Measurements from ENCODE around the gene FBXL20. TPM values are rescaled to one million over a fixed set of nuclear protein-coding genes. Genes with fewer than 3 reads are reported as not detected.
"Not testable (repeated sequence)": the region's sequence is repeated elsewhere in the genome, so short reads cannot be mapped to it uniquely, and the experiment has no call there.

Gene FBXL20
- polyA plus RNA-seq, 6 donors from 2014 or later: 0.74 to 7.2 (median 4.0) TPM

DNA sequence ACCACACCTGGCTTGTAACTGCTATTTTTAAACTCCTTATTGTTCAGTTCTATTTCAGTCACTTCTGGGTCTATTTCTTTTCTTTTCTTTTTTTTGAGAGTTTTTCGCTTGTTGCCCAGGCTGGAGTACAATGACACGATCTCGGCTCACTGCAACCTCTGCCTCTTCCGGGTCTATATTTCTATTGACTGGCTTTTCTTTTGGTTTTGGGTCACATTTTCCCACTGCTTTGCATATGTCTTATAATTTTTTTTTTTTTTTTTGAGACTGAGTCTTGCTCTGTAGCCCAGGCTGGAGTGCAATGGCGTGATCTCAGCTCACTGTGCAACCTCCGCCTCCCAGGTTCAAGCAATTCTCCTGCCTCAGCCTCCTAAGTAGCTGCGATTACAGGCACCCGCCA, 108.9 kb downstream of the FBXL20 start:
- H3K4me3 Mint-ChIP-seq: peak overlapping the region in 1 of 8 donors; percentile 29
- H3K36me3 Mint-ChIP-seq; H3K9me3 Mint-ChIP-seq; H3K27ac Mint-ChIP-seq; DNase-seq; ATAC-seq (ENCODE audit: low read depth in 2 of 2); H3K27me3 Mint-ChIP-seq; H3K4me1 Mint-ChIP-seq: not testable (repeated sequence)

DNA sequence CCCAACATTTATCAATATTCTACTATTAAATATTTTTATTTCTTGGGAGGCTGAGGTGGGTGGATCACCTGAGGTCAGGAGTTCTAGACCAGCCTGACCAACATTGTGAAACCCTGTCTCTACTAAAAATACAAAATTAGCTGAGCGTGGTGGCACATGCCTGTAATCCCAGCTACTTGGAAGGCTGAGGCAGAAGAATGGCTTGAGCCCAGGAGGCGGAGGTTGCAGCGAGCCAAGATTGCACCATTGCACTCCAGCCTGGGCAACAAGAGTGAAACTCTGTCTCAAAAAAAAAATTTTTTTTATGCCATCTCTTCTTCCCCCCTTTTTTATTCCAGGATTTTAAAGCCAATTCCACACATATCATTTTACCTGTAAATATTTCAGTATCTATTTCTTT, 114.9 kb downstream of the FBXL20 start:
- not testable (repeated sequence) for H3K27me3 Mint-ChIP-seq; H3K27ac Mint-ChIP-seq; H3K4me1 Mint-ChIP-seq; H3K9me3 Mint-ChIP-seq; ATAC-seq (ENCODE audit: low read depth in 2 of 2); H3K4me3 Mint-ChIP-seq; H3K36me3 Mint-ChIP-seq; DNase-seq

DNA sequence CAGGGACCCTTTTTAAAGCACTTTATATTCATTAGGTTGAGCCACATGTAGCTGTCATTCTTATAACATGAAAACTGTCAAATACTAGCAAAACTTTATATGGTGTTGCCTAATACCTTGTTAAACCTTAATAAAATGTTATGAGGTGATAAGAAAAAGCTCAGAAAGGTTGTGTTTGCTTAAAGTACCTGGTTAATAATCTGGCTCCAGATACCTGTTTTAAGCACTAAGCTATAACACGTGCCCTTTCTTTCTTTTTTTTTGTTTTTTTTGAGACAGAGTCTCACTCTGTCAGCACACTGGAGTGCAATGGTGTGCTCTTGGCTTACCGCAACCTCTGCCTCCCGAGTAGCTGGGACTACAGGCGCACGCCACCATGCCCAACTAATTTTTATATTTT, 116.7 kb downstream of the FBXL20 start:
- H3K4me1 Mint-ChIP-seq: no peaks in the 10 kb centered on the region
- no peaks in the 10 kb centered on the region for H3K36me3 Mint-ChIP-seq
- no peak for DNase-seq
- no peaks in the 10 kb centered on the region for H3K9me3 Mint-ChIP-seq
- ATAC-seq (ENCODE audit: low read depth in 2 of 2): no peak
- H3K4me3 Mint-ChIP-seq: no peak overlapping the region
- no peak overlapping the region for H3K27ac Mint-ChIP-seq
- no peaks in the 10 kb centered on the region for H3K27me3 Mint-ChIP-seq

DNA sequence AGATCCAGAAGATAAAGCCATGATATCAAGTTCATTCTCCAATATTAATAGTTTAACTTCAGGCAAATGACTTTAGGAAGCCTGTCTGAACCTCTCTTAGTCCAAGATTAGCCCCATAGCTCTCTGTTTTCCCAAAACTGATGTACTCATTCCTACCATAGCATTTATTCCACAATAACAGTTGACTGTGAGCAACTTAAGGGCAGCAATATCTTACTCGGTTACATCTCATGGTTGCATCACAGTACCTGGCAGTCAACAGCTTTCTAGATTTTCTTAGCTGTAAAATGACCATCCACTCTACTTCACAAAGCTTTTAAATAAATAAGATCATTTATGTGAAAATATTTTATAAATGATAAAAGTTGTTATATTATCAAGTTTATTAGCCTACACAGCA, 117.5 kb downstream of the FBXL20 start:
- Mint-ChIP-seq H3K4me3 (no peak overlapping the region), H3K9me3 (no peaks in the 10 kb centered on the region), H3K27me3 (no peaks in the 10 kb centered on the region), H3K27ac (peak overlapping the region in 1 of 6 donors; percentile 36), H3K4me1 (no peaks in the 10 kb centered on the region), H3K36me3 (no peaks in the 10 kb centered on the region)
- DNase-seq: no peak
- ATAC-seq (ENCODE audit: low read depth in 2 of 2): no peak

DNA sequence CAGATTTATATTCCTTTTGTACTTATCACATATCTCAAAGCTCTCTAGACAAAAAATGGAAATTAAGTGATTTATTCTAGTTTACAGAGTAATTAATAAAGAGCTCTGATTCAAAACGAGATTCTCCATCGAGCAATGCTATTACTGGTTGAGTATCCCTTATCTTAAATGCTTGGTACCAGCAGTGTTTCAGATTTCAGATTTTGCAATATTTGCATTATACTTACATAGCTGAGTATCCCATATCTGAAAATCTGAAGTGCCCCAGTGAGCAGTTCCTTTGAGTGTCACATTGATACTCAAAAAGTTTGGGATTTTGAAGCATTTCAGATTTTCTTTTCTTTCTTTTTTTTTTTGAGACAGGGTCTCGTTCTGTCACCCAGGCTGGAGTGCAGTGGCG, 118.3 kb downstream of the FBXL20 start:
- Mint-ChIP-seq H3K27me3 (no peaks in the 10 kb centered on the region), H3K27ac (no peak overlapping the region), H3K4me1 (no peaks in the 10 kb centered on the region), H3K9me3 (no peaks in the 10 kb centered on the region), H3K36me3 (no peaks in the 10 kb centered on the region), H3K4me3 (no peak overlapping the region)
- ATAC-seq (ENCODE audit: low read depth in 2 of 2): no peak
- no peak for DNase-seq

DNA sequence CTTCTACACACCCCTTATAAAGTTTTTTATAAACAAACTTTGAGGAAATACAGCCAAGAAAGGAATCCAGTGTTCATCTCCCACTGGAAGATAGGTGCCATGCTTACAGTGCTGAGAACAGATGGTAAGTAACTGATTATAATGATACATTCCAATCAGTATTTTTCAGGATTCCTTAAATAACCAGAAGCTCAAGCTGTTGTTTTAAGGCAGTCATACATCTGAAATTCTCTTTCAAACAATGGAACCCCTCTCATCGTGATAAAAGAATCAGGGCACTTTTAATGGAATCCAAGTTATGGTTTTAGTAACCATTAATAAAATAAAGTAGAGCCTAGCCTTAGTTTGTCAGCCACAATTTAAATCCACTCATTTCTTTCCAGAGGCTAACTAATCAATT, 119.6 kb downstream of the FBXL20 start:
- no peaks in the 10 kb centered on the region for H3K9me3 Mint-ChIP-seq
- H3K27ac Mint-ChIP-seq: no peak overlapping the region
- peaks cover 0 to 3% of the 10 kb centered on the region in 2 donors for H3K36me3 Mint-ChIP-seq

DNA sequence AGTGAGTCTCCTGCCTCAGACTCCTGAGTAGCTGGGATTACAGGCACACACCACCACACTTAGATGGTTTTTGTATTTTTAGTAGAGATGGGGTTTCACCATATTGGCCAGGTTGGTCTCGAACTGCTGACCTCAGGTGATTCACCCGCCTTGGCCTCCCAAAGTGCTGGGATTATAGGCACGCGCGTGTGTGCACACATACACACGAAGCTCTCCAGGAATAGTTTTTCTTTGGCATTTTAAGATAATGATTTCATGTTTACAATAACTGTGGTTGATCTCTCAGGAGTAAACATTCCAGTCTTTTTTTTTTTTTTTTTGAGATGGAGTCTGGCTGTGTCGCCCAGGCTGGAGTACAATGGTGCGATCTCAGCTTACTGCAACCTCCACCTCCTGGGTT, 123.2 kb downstream of the FBXL20 start:
- not testable (repeated sequence) for H3K4me3 Mint-ChIP-seq; H3K27me3 Mint-ChIP-seq; H3K9me3 Mint-ChIP-seq; H3K36me3 Mint-ChIP-seq; DNase-seq; ATAC-seq (ENCODE audit: low read depth in 2 of 2)
- Mint-ChIP-seq H3K4me1 (peaks cover 9 to 21% (median 12%) of the 10 kb centered on the region in 3 donors), H3K27ac (peak overlapping the region in 1 of 6 donors; percentile 21)

More for the DNA sequence above, 119.6 kb downstream of the FBXL20 start:
- H3K4me3 Mint-ChIP-seq: no peak overlapping the region
- DNase-seq: no peak
- H3K27me3 Mint-ChIP-seq: no peaks in the 10 kb centered on the region
- H3K4me1 Mint-ChIP-seq: peaks cover 6 to 12% (median 8%) of the 10 kb centered on the region in 3 donors
- ATAC-seq (ENCODE audit: low read depth in 2 of 2): no peak

DNA sequence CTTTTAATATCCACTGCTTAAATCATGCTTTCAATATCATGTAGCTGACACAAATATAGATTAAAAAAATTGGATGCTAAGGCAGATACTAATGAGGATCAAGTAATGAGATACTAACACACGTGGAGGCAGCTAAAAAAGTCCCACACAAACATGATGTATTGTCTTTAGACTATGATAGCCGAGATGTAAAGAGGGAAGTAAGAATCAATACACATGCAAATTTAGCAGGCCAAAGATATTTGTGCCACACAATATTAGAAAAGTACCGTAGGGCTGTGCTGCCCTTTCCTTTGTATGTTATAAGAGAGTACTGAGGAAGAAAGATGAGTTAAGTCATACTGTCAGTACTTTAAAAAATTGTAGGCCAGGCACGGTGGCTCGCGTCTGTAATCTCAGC, 124.3 kb downstream of the FBXL20 start:
- peak overlapping the region in 6 of 8 donors; percentile 6 to 70 (median 30) for H3K4me3 Mint-ChIP-seq
- peaks cover 0 to 3% of the 10 kb centered on the region in 2 donors for H3K36me3 Mint-ChIP-seq
- no peaks in the 10 kb centered on the region for H3K27me3 Mint-ChIP-seq
- no peaks in the 10 kb centered on the region for H3K9me3 Mint-ChIP-seq
- peak; percentile 19 for DNase-seq
- H3K4me1 Mint-ChIP-seq: peaks cover 9 to 21% (median 12%) of the 10 kb centered on the region in 3 donors
- peak overlapping the region in 5 of 6 donors; percentile 3 to 44 (median 21) for H3K27ac Mint-ChIP-seq
- peak; percentile 94 to 97 for ATAC-seq (ENCODE audit: low read depth in 2 of 2)

DNA sequence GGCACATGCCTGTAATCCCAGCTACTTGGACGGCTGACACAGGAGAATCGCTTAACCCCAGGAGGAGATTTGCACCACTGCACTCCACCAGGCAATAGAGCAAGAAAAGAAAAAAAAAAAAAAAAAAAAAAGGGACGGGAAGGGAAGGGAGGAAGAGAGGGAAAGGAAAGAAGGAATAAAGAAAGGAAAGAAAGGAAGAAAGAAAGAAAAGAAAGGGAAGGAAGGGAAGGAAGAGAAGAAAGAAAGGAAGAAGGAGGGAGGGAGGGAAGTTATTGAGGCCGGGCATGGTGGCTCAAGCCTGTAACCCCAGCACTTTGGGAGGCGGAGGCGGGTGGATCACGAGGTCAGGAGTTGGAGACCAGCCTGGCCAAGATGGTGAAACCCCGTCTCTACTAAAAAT, 125.3 kb downstream of the FBXL20 start:
- H3K27me3 Mint-ChIP-seq: no peaks in the 10 kb centered on the region
- no peak overlapping the region for H3K27ac Mint-ChIP-seq
- peaks cover 0 to 3% of the 10 kb centered on the region in 2 donors for H3K36me3 Mint-ChIP-seq
- H3K4me3 Mint-ChIP-seq: no peak overlapping the region
- H3K4me1 Mint-ChIP-seq: peaks cover 9 to 21% (median 12%) of the 10 kb centered on the region in 3 donors
- ATAC-seq (ENCODE audit: low read depth in 2 of 2) (no peak), DNase-seq (no peak)
- H3K9me3 Mint-ChIP-seq: no peaks in the 10 kb centered on the region

DNA sequence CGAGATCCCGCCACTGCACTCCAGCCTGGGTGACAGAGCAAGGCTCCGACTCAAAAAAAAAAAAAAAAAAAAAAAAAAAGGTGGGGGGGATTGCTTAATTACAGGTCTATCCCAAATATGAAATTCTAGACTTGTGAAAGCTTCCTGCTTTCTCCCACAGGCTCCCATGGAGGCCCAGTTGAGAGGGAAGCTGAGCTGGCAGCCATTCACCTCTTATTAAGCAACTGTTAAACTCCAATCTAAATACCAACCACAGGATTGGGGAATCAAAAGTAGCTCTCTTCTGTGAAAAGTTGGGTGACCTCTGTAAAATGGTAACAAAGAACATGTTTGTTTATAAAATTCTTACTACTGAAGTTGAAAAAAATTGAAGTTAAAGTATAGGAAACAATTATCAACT, 129.9 kb downstream of the FBXL20 start:
- no peak overlapping the region for H3K27ac Mint-ChIP-seq

DNA sequence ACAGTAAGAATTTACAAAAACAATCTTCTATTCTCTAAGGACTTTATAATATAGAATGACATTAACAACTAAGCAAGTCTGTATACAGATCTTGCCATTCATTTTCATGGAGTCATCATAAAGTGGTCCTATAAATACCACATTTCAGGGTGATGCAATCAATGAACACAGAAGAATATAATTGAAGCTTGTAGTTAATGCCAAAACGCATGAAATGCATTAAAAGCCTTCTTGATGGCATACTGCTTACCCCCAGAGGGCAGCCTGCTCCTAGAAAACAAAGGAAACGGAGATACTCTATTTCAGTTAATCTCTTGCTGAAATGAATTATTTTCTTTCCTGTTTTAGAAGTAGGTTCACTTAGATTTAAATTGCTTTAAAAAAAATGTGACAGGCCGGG, 130.5 kb downstream of the FBXL20 start:
- Mint-ChIP-seq H3K36me3 (peaks cover 0 to 11% of the 10 kb centered on the region in 2 donors), H3K4me1 (peaks cover 0 to 2% (median 1%) of the 10 kb centered on the region in 3 donors), H3K27ac (no peak overlapping the region), H3K27me3 (no peaks in the 10 kb centered on the region), H3K4me3 (no peak overlapping the region), H3K9me3 (no peaks in the 10 kb centered on the region)
- ATAC-seq (ENCODE audit: low read depth in 2 of 2) (no peak), DNase-seq (no peak)

More for the DNA sequence above, 129.9 kb downstream of the FBXL20 start:
- H3K4me1 Mint-ChIP-seq: peaks cover 0 to 6% (median 4%) of the 10 kb centered on the region in 3 donors
- DNase-seq: no peak
- H3K36me3 Mint-ChIP-seq: peaks cover 0 to 11% of the 10 kb centered on the region in 2 donors
- ATAC-seq (ENCODE audit: low read depth in 2 of 2): no peak
- no peaks in the 10 kb centered on the region for H3K27me3 Mint-ChIP-seq
- H3K9me3 Mint-ChIP-seq: no peaks in the 10 kb centered on the region
- no peak overlapping the region for H3K4me3 Mint-ChIP-seq

DNA sequence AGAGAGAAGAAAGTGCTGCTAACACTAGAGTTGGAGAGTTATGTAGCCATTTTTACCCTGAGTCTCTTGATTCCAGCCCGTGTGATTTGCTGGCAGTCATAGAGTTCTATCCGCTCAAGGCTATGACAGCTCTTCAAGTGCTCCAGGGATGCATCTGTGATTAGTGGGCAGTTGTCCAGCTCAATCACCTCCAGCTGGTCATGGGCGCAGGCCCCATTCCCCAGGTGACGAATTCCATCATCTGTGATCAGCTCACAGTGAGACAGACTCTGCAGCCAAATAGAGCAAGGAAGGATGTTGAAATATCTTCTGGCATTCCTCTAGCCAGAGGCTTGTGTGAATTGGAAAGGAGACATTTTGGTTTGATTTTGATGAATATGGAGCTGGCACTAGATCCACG, 137.3 kb downstream of the FBXL20 start:
- DNase-seq (no peak), ATAC-seq (ENCODE audit: low read depth in 2 of 2) (no peak)
- H3K27ac Mint-ChIP-seq: peak overlapping the region in 1 of 6 donors; percentile 79
- no peak overlapping the region for H3K4me3 Mint-ChIP-seq
- H3K27me3 Mint-ChIP-seq: no peaks in the 10 kb centered on the region
- peaks cover 16 to 29% of the 10 kb centered on the region in 2 donors for H3K36me3 Mint-ChIP-seq
- H3K4me1 Mint-ChIP-seq: no peaks in the 10 kb centered on the region
- H3K9me3 Mint-ChIP-seq: no peaks in the 10 kb centered on the region

DNA sequence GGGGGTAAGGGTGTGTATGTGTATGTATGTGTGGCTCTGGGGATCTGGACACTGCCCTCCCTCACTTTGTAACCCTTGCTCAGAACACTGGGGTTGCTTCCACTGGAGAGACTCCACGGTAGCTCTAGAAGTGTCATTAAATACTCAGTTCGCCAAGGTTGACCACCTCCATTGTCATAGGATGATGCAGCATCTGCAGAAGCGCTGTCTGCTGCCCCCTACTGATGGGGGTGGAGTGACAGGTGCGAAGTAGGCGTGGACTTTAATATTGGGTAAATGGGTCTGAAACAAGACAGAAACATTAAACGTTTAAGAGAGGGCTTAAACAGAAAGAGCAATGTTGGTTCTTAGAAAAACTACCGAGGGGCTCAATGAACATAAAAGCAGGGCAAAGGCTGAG, 140.1 kb downstream of the FBXL20 start:
- Mint-ChIP-seq H3K4me3 (no peak overlapping the region), H3K27ac (no peak overlapping the region), H3K27me3 (no peaks in the 10 kb centered on the region), H3K9me3 (no peaks in the 10 kb centered on the region), H3K4me1 (no peaks in the 10 kb centered on the region), H3K36me3 (peaks cover 22 to 36% of the 10 kb centered on the region in 2 donors)
- ATAC-seq (ENCODE audit: low read depth in 2 of 2): peak in 1 of 2 donors; percentile 32
- DNase-seq: no peak

DNA sequence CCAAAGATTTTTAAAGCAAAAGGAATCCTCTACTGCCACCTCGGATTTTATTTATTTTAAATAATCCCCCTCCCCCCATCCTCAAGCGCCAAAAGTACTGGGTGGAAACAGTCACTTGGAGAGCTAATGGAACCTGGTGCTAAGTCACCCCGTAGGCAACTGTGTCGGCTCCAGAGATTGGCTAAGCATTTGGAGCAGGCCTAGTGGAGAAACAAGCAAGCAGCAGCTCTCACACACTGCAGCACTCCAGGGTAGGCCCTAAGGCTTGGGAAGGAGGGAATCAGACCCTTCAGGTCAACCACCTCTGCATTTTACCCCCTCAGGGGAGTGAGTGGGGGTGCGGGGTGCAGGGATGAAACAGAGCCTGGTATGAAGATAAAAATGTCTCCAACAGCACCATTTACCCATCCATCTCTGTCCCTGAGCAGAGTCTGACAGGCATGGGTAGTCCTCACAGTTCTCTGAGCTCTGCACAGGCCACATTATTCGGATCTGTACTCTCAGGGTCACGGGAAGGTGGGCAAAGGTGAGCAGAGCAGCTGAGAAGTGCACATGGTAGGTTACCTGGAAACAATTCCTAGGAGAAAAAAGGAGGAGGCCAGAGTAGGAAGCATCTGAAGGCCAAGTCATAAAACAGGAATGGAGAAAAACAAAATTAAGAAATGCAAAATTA, 148.5 kb downstream of the FBXL20 start:
- Mint-ChIP-seq H3K36me3 (peaks cover 0 to 14% of the 10 kb centered on the region in 2 donors), H3K4me1 (no peaks in the 10 kb centered on the region), H3K4me3 (no peak overlapping the region), H3K27ac (no peak overlapping the region), H3K9me3 (no peaks in the 10 kb centered on the region), H3K27me3 (no peaks in the 10 kb centered on the region)
- ATAC-seq (ENCODE audit: low read depth in 2 of 2) (no peak), DNase-seq (no peak)

Data from naive B cell (primary cell).